Lung (tissue), 12 donors: Measurements from ENCODE around the gene HUNK. TPM values are rescaled to one million over a fixed set of nuclear protein-coding genes. Genes with fewer than 3 reads are reported as not detected.

Source experiments
- ATAC-seq: fragments of 200-7000 bp; cut with Tn5 transposase; one replicate; pipeline ENCODE4 v1.9.1; 2020; ENCODE audit warnings: moderate number of reproducible peaks; ENCODE audit not compliant: insufficient read depth, low FRiP score
- DNase-seq, 3 donors: peaks; one replicate each; pipeline ENCODE4 v3.0.0-alpha.2; 2013 to 2017
- H3K27ac ChIP-seq, 2 donors: one replicate each; pipeline ENCODE4 v1.5.1; 2013; ENCODE audit warnings: mild to moderate bottlenecking in 2 of 2, moderate library complexity in 2 of 2, control low read depth in 1 of 2, inconsistent platforms in 1 of 2, low read depth in 1 of 2, low read length in 1 of 2
- H3K27me3 ChIP-seq, 3 donors: one replicate each; pipeline ENCODE4 v1.5.1; 2013; ENCODE audit warnings: low read length in 2 of 3; ENCODE audit not compliant: control insufficient read depth in 3 of 3, insufficient read depth in 3 of 3
- H3K36me3 ChIP-seq, 4 donors: one replicate each; pipeline ENCODE4 v1.5.1; 2013; ENCODE audit warnings: low read length in 4 of 4, mild to moderate bottlenecking in 1 of 4, moderate library complexity in 1 of 4; ENCODE audit not compliant: control insufficient read depth in 4 of 4, insufficient read depth in 4 of 4
- H3K4me1 ChIP-seq, 5 donors: one replicate each; pipeline ENCODE4 v1.5.1; 2013; ENCODE audit warnings: low read length in 5 of 5, mild to moderate bottlenecking in 2 of 5, moderate library complexity in 1 of 5; ENCODE audit not compliant: control insufficient read depth in 5 of 5, insufficient read depth in 5 of 5
- H3K4me3 ChIP-seq: one replicate; pipeline ENCODE4 v1.5.1; 2013; ENCODE audit warnings: mild to moderate bottlenecking, control low read depth, moderate library complexity
- H3K9ac ChIP-seq, 2 donors: one replicate each; pipeline ENCODE4 v1.5.1; 2013; ENCODE audit warnings: low read length in 2 of 2, control low read depth in 1 of 2; ENCODE audit not compliant: insufficient read depth in 1 of 2
- H3K9me3 ChIP-seq, 4 donors: one replicate each; pipeline ENCODE4 v1.5.1; 2013; ENCODE audit warnings: low read length in 3 of 4, mild to moderate bottlenecking in 1 of 4, moderate library complexity in 1 of 4; ENCODE audit not compliant: control insufficient read depth in 4 of 4, insufficient read depth in 3 of 4
- WGBS, 2 donors: extraction: QIAGEN DNeasy Blood & Tissue Kit; methylation state at CpG; one replicate each; pipeline ENCODE4 v1.1.7; 2013; 5-methylcytosine and 5-hydroxymethylcytosine counted together
- polyA plus RNA-seq, 2 donors: library from polyadenylated mRNA; stranded (reverse); fragments of 200-250 nt; gene quantifications; one replicate each; pipeline ENCODE4 v1.2.1, GENCODE V29; 2013
- total RNA-seq, 2 donors: library from RNA; depleted of rRNA in 1 of 2; stranded (reverse); fragments of >200 nt in 1 of 2; gene quantifications; one replicate each; pipeline ENCODE4 v1.2.1, GENCODE V29; 2014 to 2021
- TF ChIP-seq, protein P1 (sequence below): IDR thresholded peaks from 2 replicates; pipeline ENCODE4 v1.5.1; 2012; ENCODE audit warnings: mild to moderate bottlenecking; ENCODE audit errors: control extremely low read depth, extremely low read depth
- donor health status: control.
- donor health status: control.
- donor health status: Bipolar disorder and iron deficiency.
- donor health status: healthy.
- donor health status: DM: yes; HTN: yes; CAD: no.

Gene HUNK
- total and polyA plus RNA-seq, 4 donors, result 0.27 to 2.4 (median 1.4) TPM

DNA sequence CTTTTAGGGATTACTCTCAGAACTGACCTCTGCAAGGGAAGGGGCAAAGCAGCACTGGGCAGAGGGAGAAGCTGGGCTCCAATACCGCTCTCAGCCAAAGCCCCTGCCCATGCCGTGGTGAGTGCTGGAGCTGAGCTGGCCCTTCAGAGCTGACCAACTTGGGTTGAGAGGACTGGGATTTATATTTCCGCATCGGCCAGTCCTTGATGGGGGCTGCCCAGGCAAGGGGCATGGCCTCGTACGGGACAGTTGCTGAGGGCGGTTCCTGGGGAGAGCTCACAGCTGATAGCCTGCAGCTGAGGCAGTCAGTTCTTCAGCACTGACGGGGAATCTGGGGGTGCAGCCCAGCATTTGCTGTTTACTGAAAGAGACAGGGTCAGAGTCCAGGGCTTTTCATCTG lies 8.0 kb downstream of the HUNK start:
- TF ChIP-seq, protein P1, sequence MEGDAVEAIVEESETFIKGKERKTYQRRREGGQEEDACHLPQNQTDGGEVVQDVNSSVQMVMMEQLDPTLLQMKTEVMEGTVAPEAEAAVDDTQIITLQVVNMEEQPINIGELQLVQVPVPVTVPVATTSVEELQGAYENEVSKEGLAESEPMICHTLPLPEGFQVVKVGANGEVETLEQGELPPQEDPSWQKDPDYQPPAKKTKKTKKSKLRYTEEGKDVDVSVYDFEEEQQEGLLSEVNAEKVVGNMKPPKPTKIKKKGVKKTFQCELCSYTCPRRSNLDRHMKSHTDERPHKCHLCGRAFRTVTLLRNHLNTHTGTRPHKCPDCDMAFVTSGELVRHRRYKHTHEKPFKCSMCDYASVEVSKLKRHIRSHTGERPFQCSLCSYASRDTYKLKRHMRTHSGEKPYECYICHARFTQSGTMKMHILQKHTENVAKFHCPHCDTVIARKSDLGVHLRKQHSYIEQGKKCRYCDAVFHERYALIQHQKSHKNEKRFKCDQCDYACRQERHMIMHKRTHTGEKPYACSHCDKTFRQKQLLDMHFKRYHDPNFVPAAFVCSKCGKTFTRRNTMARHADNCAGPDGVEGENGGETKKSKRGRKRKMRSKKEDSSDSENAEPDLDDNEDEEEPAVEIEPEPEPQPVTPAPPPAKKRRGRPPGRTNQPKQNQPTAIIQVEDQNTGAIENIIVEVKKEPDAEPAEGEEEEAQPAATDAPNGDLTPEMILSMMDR, result no peak
- Histone ChIP-seq H3K4me3 (no peak overlapping the region), H3K9me3 (peaks cover 0 to under 1% (median 0%) of the 10 kb centered on the region in 4 donors), H3K36me3 (no peaks in the 10 kb centered on the region), H3K27ac (no peak overlapping the region), H3K27me3 (no peaks in the 10 kb centered on the region), H3K4me1 (peaks cover 4 to 26% (median 6%) of the 10 kb centered on the region in 5 donors), H3K9ac (no peak overlapping the region)
- no peak for ATAC-seq
- DNase-seq, result no peak
- 87 to 90% methylated on average over 8 of the region's 8 CpGs for WGBS, 2 donors

GRCh38 chr21:31882711-31883110 lies 9.9 kb downstream of the HUNK start:
- DNase-seq, result no peak
- H3K36me3 ChIP-seq, result no peaks in the 10 kb centered on the region

GRCh38 chr21:31885146-31885545 lies 12.3 kb downstream of the HUNK start:
- H3K4me1 ChIP-seq, result peaks cover 0 to 26% (median 17%) of the 10 kb centered on the region in 5 donors
- no peak overlapping the region for H3K27ac ChIP-seq
- WGBS, 2 donors, result 92 to 96% methylated on average over 11 of the region's 11 CpGs
- H3K9me3 ChIP-seq, result peaks cover 0 to 4% (median 0%) of the 10 kb centered on the region in 4 donors
- ATAC-seq (no peak), DNase-seq (no peak)
- TF ChIP-seq, protein P1, result no peak
- no peak overlapping the region for H3K9ac ChIP-seq
- no peaks in the 10 kb centered on the region for H3K27me3 ChIP-seq
- no peak overlapping the region for H3K4me3 ChIP-seq
- H3K36me3 ChIP-seq, result no peaks in the 10 kb centered on the region

More at GRCh38 chr21:31882711-31883110, 9.9 kb downstream of the HUNK start:
- Histone ChIP-seq H3K4me3 (no peak overlapping the region), H3K27me3 (no peaks in the 10 kb centered on the region), H3K4me1 (peaks cover 4 to 26% (median 13%) of the 10 kb centered on the region in 5 donors), H3K27ac (no peak overlapping the region), H3K9ac (no peak overlapping the region), H3K9me3 (peaks cover 0 to 4% (median 0%) of the 10 kb centered on the region in 4 donors)
- ATAC-seq, result no peak
- TF ChIP-seq, protein P1, result no peak

DNA sequence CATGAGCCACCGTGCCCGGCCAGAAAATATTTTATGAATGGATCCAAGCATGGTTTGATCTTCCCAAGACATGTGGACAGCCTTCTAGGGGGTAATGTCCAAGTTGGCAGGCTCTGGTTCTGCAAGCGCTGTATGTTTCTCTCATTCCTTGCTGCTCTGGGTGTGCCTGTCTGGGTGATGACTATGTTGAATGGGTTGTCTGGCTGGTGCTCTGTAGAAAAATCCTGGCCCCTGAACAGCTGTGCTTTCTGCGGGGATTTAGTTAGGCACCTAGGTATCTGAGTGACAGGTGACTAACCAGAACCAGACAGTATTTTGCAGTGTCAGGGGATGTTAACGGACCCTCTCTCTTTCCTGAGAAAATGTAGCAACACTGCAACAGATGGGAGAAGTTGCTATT lies 14.1 kb downstream of the HUNK start:
- Histone ChIP-seq H3K27ac (peak overlapping the region in 1 of 2 donors; percentile 20), H3K4me3 (no peak overlapping the region), H3K27me3 (no peaks in the 10 kb centered on the region), H3K36me3 (no peaks in the 10 kb centered on the region), H3K4me1 (peaks cover 0 to 37% (median 13%) of the 10 kb centered on the region in 5 donors), H3K9ac (no peak overlapping the region), H3K9me3 (peaks cover 0 to 4% (median 0%) of the 10 kb centered on the region in 4 donors)
- 85 to 91% methylated on average over 5 of the region's 5 CpGs for WGBS, 2 donors
- ATAC-seq, result no peak
- DNase-seq, result no peak
- TF ChIP-seq, protein P1, result no peak
